HepG2 (cell line): ENCODE results near the gene MYO5B. TPM values are rescaled to one million over a fixed set of nuclear protein-coding genes. Genes with fewer than 3 reads are reported as not detected.
A peak's percentile ranks its signal among the peaks of the same experiment; 100 is the strongest.

Experiments used
- ATAC-seq: fragments of 200-7000 bp; cut with Tn5 transposase; 3 replicates; pipeline ENCODE4 v1.9.1; 2020; ENCODE audit warnings: mild to moderate bottlenecking, moderate library complexity
- BruUV-seq: library from RNA; stranded (reverse); fragments of 400-500 nt; replicated peaks from 2 replicates; lab custom pipeline; 2021; lab: Mats Ljungman, UMichigan
- CTCF ChIA-PET: fragments of 300-600 bp; formaldehyde crosslinking; extraction: SDS; loops from one replicate; lab custom pipeline; 2021; ENCODE audit warnings: low total read pairs, inconsistent platforms, low intra/inter-chr PET ratio; lab: Yijun Ruan, JAX
- POLR2A ChIA-PET: fragments of 350-600 bp; sonication (Branson Sonifier 250); formaldehyde crosslinking; loops from one replicate; lab custom pipeline; 2020; ENCODE audit warnings: antibody characterized with exemption, inconsistent platforms; lab: Yijun Ruan, JAX
- DNase-seq: peaks from one replicate; pipeline ENCODE4 v3.0.0-alpha.2; 2015; ENCODE audit warnings: low spot score
- FAIRE-seq: peaks from 3 replicates; lab custom pipeline; 2011; peaks lifted over from hg19 to GRCh38; lab: Jason Lieb, UNC
- H2AFZ ChIP-seq: one replicate; pipeline ENCODE4 v1.6.1; 2011; ENCODE audit warnings: low read length, inconsistent platforms
- H3K27ac ChIP-seq: fragments of 300-600 bp; 3 replicates; pipeline ENCODE4 v1.8.0; 2011; ENCODE audit warnings: mixed run types, mild to moderate bottlenecking, mixed read lengths, low read length, inconsistent platforms; ENCODE audit not compliant: insufficient read depth; ENCODE audit errors: extremely low read length
- H3K27me3 ChIP-seq, 2 experiments: fragments of 200-600 bp in 1 of 2; 2 replicates in 1 of 2; 3 replicates in 1 of 2; pipeline versions ENCODE4 v1.6.0 to v1.8.0; 2011; ENCODE audit warnings: low read length in 2 of 2, mild to moderate bottlenecking in 2 of 2, moderate library complexity in 2 of 2, inconsistent platforms in 1 of 2; ENCODE audit not compliant: insufficient read depth in 2 of 2, control insufficient read depth in 1 of 2
- H3K36me3 ChIP-seq, 2 experiments: fragments of 200-600 bp in 1 of 2; replicated peaks in 1 of 2; 2 replicates in 1 of 2; 3 replicates in 1 of 2; pipeline versions ENCODE4 v1.5.1 to v1.8.0; 2011; ENCODE audit warnings: low read length in 2 of 2, inconsistent platforms in 1 of 2; ENCODE audit not compliant: insufficient read depth in 2 of 2, control insufficient read depth in 1 of 2
- H3K4me1 ChIP-seq: 2 replicates; pipeline ENCODE4 v1.5.1; 2012; ENCODE audit warnings: low read length, inconsistent platforms; ENCODE audit not compliant: insufficient read depth
- H3K4me2 ChIP-seq: 2 replicates; pipeline ENCODE4 v1.6.0; 2011; ENCODE audit warnings: low read depth, low read length, inconsistent platforms
- H3K4me3 ChIP-seq, 3 experiments: fragments of 200-600 bp in 1 of 3; sonication (generic), shearing (Covaris generic) in 1 of 3; replicated peaks in 1 of 3; 2 replicates each; pipeline ENCODE4 v1.5.1; 2011 to 2016; ENCODE audit warnings: low read length in 3 of 3, inconsistent platforms in 2 of 3, low read depth in 2 of 3, mild to moderate bottlenecking in 2 of 3, control low read depth in 1 of 3, mixed read lengths in 1 of 3; ENCODE audit not compliant: insufficient read depth in 1 of 3
- H3K79me2 ChIP-seq: one replicate; pipeline ENCODE4 v1.6.1; 2011; ENCODE audit warnings: low read length, inconsistent platforms; ENCODE audit not compliant: insufficient read depth
- H3K9ac ChIP-seq: 2 replicates; pipeline ENCODE4 v1.6.0; 2011; ENCODE audit warnings: mild to moderate bottlenecking, low read depth, low read length, inconsistent platforms; ENCODE audit not compliant: insufficient read depth
- H3K9me3 ChIP-seq: 2 replicates; pipeline ENCODE4 v1.5.1; 2012; ENCODE audit warnings: mild to moderate bottlenecking, low read length
- H4K20me1 ChIP-seq: 2 replicates; pipeline ENCODE4 v1.6.0; 2011; ENCODE audit warnings: inconsistent platforms, mild to moderate bottlenecking, low read length, moderate library complexity; ENCODE audit not compliant: insufficient read depth
- MAFF ChIP-seq: IDR thresholded peaks from 2 replicates; pipeline ENCODE4 v1.6.1; 2011; ENCODE audit warnings: low read depth, low read length, improper control_type of control experiment
- MAFK ChIP-seq, 2 experiments: IDR thresholded peaks in 1 of 2; conservative IDR thresholded peaks in 1 of 2; 2 replicates each; pipeline ENCODE4 v1.6.1; 2011; ENCODE audit warnings: improper control_type of control experiment in 2 of 2, low read length in 2 of 2
- NFATC3 ChIP-seq: sonication (generic); formaldehyde crosslinking; IDR thresholded peaks from 2 replicates; pipeline ENCODE4 v1.5.1; 2020; ENCODE audit warnings: mild to moderate bottlenecking, missing genetic modification reagents
- POLR2A ChIP-seq, 2 experiments: IDR thresholded peaks; 2 replicates each; pipeline ENCODE4 v1.6.1; 2011; ENCODE audit warnings: low read depth in 2 of 2, low read length in 2 of 2, mild to moderate bottlenecking in 1 of 2, moderate library complexity in 1 of 2; ENCODE audit not compliant: insufficient read depth in 1 of 2
- TCF7L2 ChIP-seq: IDR thresholded peaks from 2 replicates; pipeline ENCODE4 v1.6.1; 2011; ENCODE audit warnings: mild to moderate bottlenecking, low read depth, low read length, moderate library complexity
- WGBS: methylation state at CpG from one replicate; pipeline ENCODE4 v1.1.6; 2017; ENCODE audit warnings: low lambda C conversion rate; 5-methylcytosine and 5-hydroxymethylcytosine counted together
- in situ Hi-C: cut with HindIII; loops from 2 replicates; pipeline ENCODE4 v1.10.0; 2017; ENCODE audit warnings: low pct_unique_long_range_greater_than_20kb; ENCODE audit not compliant: extremely low pct_ligation_motif_present
- intact Hi-C: fragments of 100-400 bp; cut with micrococcal nuclease; formaldehyde crosslinking; loops from one replicate; pipeline ENCODE4 v1.10.0; 2022; ENCODE audit not compliant: unreplicated experiment
- polyA plus RNA-seq, 8 experiments: library from polyadenylated mRNA; depleted of rRNA in 3 of 8; stranded (reverse) in 7 of 8; unstranded in 1 of 8; fragments of >200 nt; fragmentation: Illumina TruSeq in 4 of 8; extraction: Trizol in 4 of 8; gene quantifications; 2 replicates each; pipeline versions ENCODE4 v1.2.1 to v1.2.3, GENCODE V29; 2011 to 2016; ENCODE audit warnings: low read depth in 4 of 8, missing spikeins in 1 of 8, mixed read lengths in 1 of 8; ENCODE audit not compliant: insufficient read depth in 1 of 8
- total RNA-seq, 5 experiments: library from RNA; depleted of rRNA; stranded (reverse); fragments of >200 nt; fragmentation: Illumina TruSeq; extraction: Trizol; gene quantifications; 2 replicates each; pipeline ENCODE4 v1.2.3, GENCODE V29; 2016; ENCODE audit warnings: low read depth in 1 of 5
- TF ChIP-seq, protein P1 (sequence below): sonication (generic); formaldehyde crosslinking; IDR thresholded peaks from 2 replicates; pipeline ENCODE4 v1.8.0; 2022; ENCODE audit warnings: mild to moderate bottlenecking, missing genetic modification reagents; ENCODE audit not compliant: insufficient replicate concordance

The MYO5B gene
- total and polyA plus RNA-seq, 2 of the 13 experiments (the other 11 are each of a cell fraction or from before 2014, with no cell fraction given) = 13.1 to 24.0 TPM

DNA sequence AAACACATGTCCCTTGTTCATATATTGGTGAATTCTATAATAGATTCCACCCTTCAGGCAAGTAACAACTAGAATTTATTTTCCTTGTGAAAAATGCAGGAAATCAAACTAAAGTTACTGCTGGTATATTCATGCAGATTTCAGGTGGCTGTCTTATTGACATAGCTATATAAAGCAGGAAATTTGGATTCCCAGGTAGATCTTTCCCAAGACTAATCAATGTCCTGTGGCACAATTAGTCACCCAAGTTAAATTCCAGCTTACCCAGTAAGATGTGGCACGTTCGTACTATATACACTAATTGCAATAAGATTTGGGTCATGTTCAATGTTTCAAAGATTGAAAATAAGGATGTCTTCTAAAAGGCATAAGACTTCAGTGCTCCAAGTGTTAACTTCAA, 42.0 kb downstream of the MYO5B start:
- DNase-seq = no peak
- no peaks in the 10 kb centered on the region for H3K27me3 ChIP-seq
- no peaks in the 10 kb centered on the region for H4K20me1 ChIP-seq
- no peak for TF ChIP-seq TCF7L2
- no peak for TF ChIP-seq NFATC3 (CRISPR knock-in tag)
- TF ChIP-seq POLR2A (IDR thresholded peaks at IDR 0.05; ENCODE audit: insufficient read depth in 1 of 2, low read depth in 2 of 2, low read length in 2 of 2) = no peak
- no peaks in the 10 kb centered on the region for H3K79me2 ChIP-seq
- no peak overlapping the region for H3K4me2 ChIP-seq
- no peak for ATAC-seq
- POLR2A ChIA-PET = no interaction called here
- no peak for FAIRE-seq
- no TSS peak for BruUV-seq
- H3K36me3 ChIP-seq = no peaks in the 10 kb centered on the region
- no peak overlapping the region for H2AFZ ChIP-seq
- no peak overlapping the region for H3K4me3 ChIP-seq
- intact Hi-C loops (no loop called here), in situ Hi-C loops (no loop called here)
- H3K9ac ChIP-seq = no peak overlapping the region
- CTCF ChIA-PET = no interaction called here
- H3K9me3 ChIP-seq = no peaks in the 10 kb centered on the region
- no peak overlapping the region for H3K27ac ChIP-seq
- WGBS = 100% methylated on average over 2 of the region's 2 CpGs
- H3K4me1 ChIP-seq = peaks cover 18% of the 10 kb centered on the region

DNA sequence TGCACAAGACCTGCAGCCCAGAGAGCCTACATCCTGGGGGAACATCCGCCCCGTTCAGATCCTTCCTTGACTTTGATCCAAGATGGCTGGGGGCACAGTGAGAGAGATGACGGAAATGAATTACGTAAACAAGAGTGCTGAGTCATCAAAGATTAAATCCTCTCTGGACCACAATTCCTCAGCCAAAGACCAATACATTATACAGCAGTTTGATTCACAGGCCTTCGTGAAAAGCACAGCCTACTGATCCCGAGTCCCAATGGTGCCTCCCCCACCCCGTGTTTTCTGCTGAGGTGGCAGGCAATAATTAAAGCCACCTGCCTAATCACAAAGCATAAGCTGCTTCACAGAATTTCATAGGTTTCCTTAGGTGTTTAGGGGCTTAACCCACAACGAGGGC, 43.0 kb downstream of the MYO5B start:
- ChIA-PET POLR2A (no interaction called here), CTCF (no interaction called here)
- no peak overlapping the region for H3K27ac ChIP-seq
- FAIRE-seq (no peak), ATAC-seq (no peak), DNase-seq (no peak)
- H3K9ac ChIP-seq = no peak overlapping the region
- WGBS = 86% methylated on average over 8 of the region's 8 CpGs
- no peaks in the 10 kb centered on the region for H3K27me3 ChIP-seq
- intact Hi-C loops (no loop called here), in situ Hi-C loops (no loop called here)
- TF ChIP-seq, protein P1, sequence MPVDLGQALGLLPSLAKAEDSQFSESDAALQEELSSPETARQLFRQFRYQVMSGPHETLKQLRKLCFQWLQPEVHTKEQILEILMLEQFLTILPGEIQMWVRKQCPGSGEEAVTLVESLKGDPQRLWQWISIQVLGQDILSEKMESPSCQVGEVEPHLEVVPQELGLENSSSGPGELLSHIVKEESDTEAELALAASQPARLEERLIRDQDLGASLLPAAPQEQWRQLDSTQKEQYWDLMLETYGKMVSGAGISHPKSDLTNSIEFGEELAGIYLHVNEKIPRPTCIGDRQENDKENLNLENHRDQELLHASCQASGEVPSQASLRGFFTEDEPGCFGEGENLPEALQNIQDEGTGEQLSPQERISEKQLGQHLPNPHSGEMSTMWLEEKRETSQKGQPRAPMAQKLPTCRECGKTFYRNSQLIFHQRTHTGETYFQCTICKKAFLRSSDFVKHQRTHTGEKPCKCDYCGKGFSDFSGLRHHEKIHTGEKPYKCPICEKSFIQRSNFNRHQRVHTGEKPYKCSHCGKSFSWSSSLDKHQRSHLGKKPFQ (CRISPR knock-in tag) = no peak
- peak; percentile 94 to 98 for TF ChIP-seq MAFK (conservative IDR thresholded peaks at IDR 0.05 in 1 of 2, IDR thresholded peaks at IDR 0.05 in 1 of 2; ENCODE audit: low read length in 2 of 2)
- peak; percentile 96 for TF ChIP-seq MAFF
- no peaks in the 10 kb centered on the region for H4K20me1 ChIP-seq
- no TSS peak for BruUV-seq
- no peak overlapping the region for H3K4me2 ChIP-seq
- no peak overlapping the region for H3K4me3 ChIP-seq
- H3K36me3 ChIP-seq = no peaks in the 10 kb centered on the region
- no peaks in the 10 kb centered on the region for H3K79me2 ChIP-seq
- no peak overlapping the region for H2AFZ ChIP-seq
- peaks cover 18% of the 10 kb centered on the region for H3K4me1 ChIP-seq
- H3K9me3 ChIP-seq = no peaks in the 10 kb centered on the region
